HCT116 (cell line): ENCODE measurements around the gene NHSL1. TPM values are rescaled to one million over a fixed set of nuclear protein-coding genes. Genes with fewer than 3 reads are reported as not detected.

Source experiments
- ATAC-seq: fragments of 200-7000 bp; cut with Tn5 transposase; 2 replicates; pipeline ENCODE4 v1.9.1; 2020; ENCODE audit warnings: mild to moderate bottlenecking, moderate library complexity
- BruUV-seq: library from RNA; stranded (reverse); fragments of 400-500 nt; replicated peaks from 2 replicates; lab custom pipeline; 2021; lab: Mats Ljungman, UMichigan
- CTCF ChIA-PET: fragments of 300-600 bp; sonication (Branson Sonifier 250); formaldehyde crosslinking; loops from one replicate; lab custom pipeline; 2021; ENCODE audit warnings: antibody characterized with exemption; lab: Charles Lee
- POLR2A ChIA-PET: fragments of 300-600, 350-600 bp; sonication (Branson Sonifier 250); formaldehyde crosslinking; loops from one replicate; lab custom pipeline; 2021; ENCODE audit warnings: antibody characterized with exemption; lab: Charles Lee
- RAD21 ChIA-PET, 2 experiments: fragments of 300-600 bp; sonication (Branson Sonifier 250); formaldehyde crosslinking; loops; one replicate each; lab custom pipeline; 2023; ENCODE audit warnings: low total read pairs in 2 of 2; ENCODE audit not compliant: uncharacterized antibody in 2 of 2, unreplicated experiment in 2 of 2, low non-redundant PET in 1 of 2; lab: Charles Lee
- DNase-seq: peaks from one replicate; pipeline ENCODE4 v3.0.0-alpha.2; 2010; ENCODE audit warnings: low read depth, low spot score
- H2AFZ ChIP-seq: fragments of 200-600 bp; shearing (Covaris generic), sonication (generic); 2 replicates; pipeline ENCODE4 v1.6.1; 2017; ENCODE audit warnings: low read depth, mixed run types, mixed read lengths, antibody characterized with exemption, low read length; ENCODE audit not compliant: poor library complexity, severe bottlenecking
- H3K27ac ChIP-seq: 2 replicates; pipeline ENCODE4 v1.5.1; 2012; ENCODE audit warnings: low read depth, low read length
- H3K27me3 ChIP-seq: fragments of 200-600 bp; sonication (generic); 2 replicates; pipeline ENCODE4 v1.6.1; 2016; ENCODE audit warnings: mixed run types, low read length, mixed read lengths; ENCODE audit not compliant: insufficient read depth
- H3K36me3 ChIP-seq, 2 experiments: fragments of 200-500 bp in 1 of 2; fragments of 200-600 bp in 1 of 2; sonication (Bioruptor generic) in 1 of 2; sonication (generic) in 1 of 2; 2 replicates each; pipeline versions ENCODE4 v1.5.1 to v1.6.1; 2014 to 2016; ENCODE audit warnings: low read length in 2 of 2, inconsistent platforms in 1 of 2, mixed read lengths in 1 of 2, mixed run types in 1 of 2; ENCODE audit not compliant: insufficient read depth in 2 of 2, control insufficient read depth in 1 of 2
- H3K4me1 ChIP-seq, 2 experiments: fragments of 200-600 bp in 1 of 2; sonication (generic) in 1 of 2; 2 replicates each; pipeline versions ENCODE4 v1.5.1 to v1.6.1; 2012 to 2017; ENCODE audit warnings: low read length in 2 of 2, inconsistent platforms in 1 of 2, mild to moderate bottlenecking in 1 of 2, mixed read lengths in 1 of 2, mixed run types in 1 of 2, moderate library complexity in 1 of 2; ENCODE audit not compliant: insufficient read depth in 2 of 2, control insufficient read depth in 1 of 2
- H3K4me2 ChIP-seq: fragments of 200-600 bp; sonication (generic); 2 replicates; pipeline ENCODE4 v1.6.1; 2017; ENCODE audit warnings: mixed run types, low read length, mixed read lengths
- H3K4me3 ChIP-seq, 2 experiments: fragments of 200-600 bp in 1 of 2; sonication (generic) in 1 of 2; replicated peaks in 1 of 2; 2 replicates each; pipeline ENCODE4 v1.5.1; 2011 to 2016; ENCODE audit warnings: low read length in 2 of 2, control low read depth in 1 of 2, low read depth in 1 of 2, mild to moderate bottlenecking in 1 of 2, mixed read lengths in 1 of 2, mixed run types in 1 of 2
- H3K79me2 ChIP-seq: fragments of 200-600 bp; sonication (generic); 2 replicates; pipeline ENCODE4 v1.6.1; 2017; ENCODE audit warnings: mild to moderate bottlenecking, mixed run types, low read length, moderate library complexity, mixed read lengths; ENCODE audit not compliant: insufficient read depth
- H3K9ac ChIP-seq: fragments of 200-600 bp; sonication (generic); 2 replicates; pipeline ENCODE4 v1.6.1; 2016; ENCODE audit warnings: low read length, mixed read lengths
- H3K9me2 ChIP-seq: fragments of 200-600 bp; sonication (generic), shearing (Covaris generic); 2 replicates; pipeline ENCODE4 v1.6.1; 2017; ENCODE audit warnings: mixed run types, mild to moderate bottlenecking, moderate library complexity; ENCODE audit not compliant: insufficient read depth
- H3K9me3 ChIP-seq, 2 experiments: fragments of 200-500 bp in 1 of 2; fragments of 200-600 bp in 1 of 2; sonication (Bioruptor generic) in 1 of 2; sonication (generic) in 1 of 2; 2 replicates each; pipeline ENCODE4 v1.6.1; 2014 to 2017; ENCODE audit warnings: low read length in 2 of 2, mixed read lengths in 2 of 2, inconsistent platforms in 1 of 2, low read depth in 1 of 2, mild to moderate bottlenecking in 1 of 2, mixed run types in 1 of 2, moderate library complexity in 1 of 2; ENCODE audit not compliant: control insufficient read depth in 1 of 2, insufficient read depth in 1 of 2
- H4K20me1 ChIP-seq: fragments of 200-600 bp; sonication (generic), shearing (Covaris generic); 2 replicates; pipeline ENCODE4 v1.6.1; 2017; ENCODE audit warnings: mixed run types, mild to moderate bottlenecking, moderate library complexity; ENCODE audit not compliant: insufficient read depth
- ATF3 ChIP-seq: IDR thresholded peaks from 2 replicates; pipeline ENCODE4 v1.6.1; 2012
- CBX3 ChIP-seq: IDR thresholded peaks from 2 replicates; pipeline ENCODE4 v1.6.1; 2012; ENCODE audit warnings: low read depth
- CEBPB ChIP-seq: IDR thresholded peaks from 2 replicates; pipeline ENCODE4 v1.6.1; 2012; ENCODE audit warnings: low read depth
- EGR1 ChIP-seq: IDR thresholded peaks from 2 replicates; pipeline ENCODE4 v1.6.1; 2012; ENCODE audit warnings: low read depth
- ELF1 ChIP-seq: IDR thresholded peaks from 2 replicates; pipeline ENCODE4 v1.6.1; 2012; ENCODE audit warnings: low read depth, borderline replicate concordance
- EZH2 ChIP-seq: fragments of 200-600 bp; sonication (generic); IDR thresholded peaks from 2 replicates; pipeline ENCODE4 v1.6.1; 2017; ENCODE audit warnings: antibody characterized with exemption, mixed run types
- EZH2phosphoT487 ChIP-seq: fragments of 200-600 bp; IDR thresholded peaks from 2 replicates; pipeline ENCODE4 v1.6.1; 2018; ENCODE audit warnings: antibody characterized with exemption, borderline replicate concordance
- FOSL1 ChIP-seq: IDR thresholded peaks from 2 replicates; pipeline ENCODE4 v1.6.1; 2012; ENCODE audit warnings: low read depth
- JUND ChIP-seq: IDR thresholded peaks from 2 replicates; pipeline ENCODE4 v1.6.1; 2012
- MAX ChIP-seq: IDR thresholded peaks from 2 replicates; pipeline ENCODE4 v1.6.1; 2012
- POLR2A ChIP-seq: IDR thresholded peaks from 2 replicates; pipeline ENCODE4 v1.7.0; 2011; ENCODE audit warnings: borderline replicate concordance; ENCODE audit not compliant: insufficient read depth, insufficient read length; ENCODE audit errors: extremely low read depth
- RAD21 ChIP-seq: IDR thresholded peaks from 2 replicates; pipeline ENCODE4 v1.6.1; 2012; ENCODE audit warnings: low read depth, mild to moderate bottlenecking
- SIN3A ChIP-seq: IDR thresholded peaks from 2 replicates; pipeline ENCODE4 v1.6.1; 2012; ENCODE audit warnings: low read depth
- SP1 ChIP-seq: IDR thresholded peaks from 2 replicates; pipeline ENCODE4 v1.6.1; 2012; ENCODE audit warnings: low read depth
- SRF ChIP-seq: IDR thresholded peaks from 2 replicates; pipeline ENCODE4 v1.6.1; 2012; ENCODE audit warnings: low read depth
- YY1 ChIP-seq: IDR thresholded peaks from 2 replicates; pipeline ENCODE4 v1.6.1; 2011; ENCODE audit warnings: low read length, low read depth, moderate library complexity, mild to moderate bottlenecking; ENCODE audit not compliant: insufficient replicate concordance; ENCODE audit errors: extremely low read depth
- ZBTB33 ChIP-seq: IDR thresholded peaks from 2 replicates; pipeline ENCODE4 v1.6.1; 2011; ENCODE audit warnings: mild to moderate bottlenecking, low read length, moderate library complexity; ENCODE audit not compliant: insufficient replicate concordance; ENCODE audit errors: extremely low read depth
- ZFX ChIP-seq: fragments of 450-650 bp; IDR thresholded peaks from 2 replicates; pipeline ENCODE4 v1.6.1; 2017
- ZNF274 ChIP-seq: fragments of 200-500 bp; sonication (Bioruptor generic); IDR thresholded peaks from 2 replicates; pipeline ENCODE4 v1.6.1; 2014; ENCODE audit warnings: mild to moderate bottlenecking, low read depth, low read length, inconsistent platforms
- intact Hi-C: fragments of 100-400 bp; cut with micrococcal nuclease; formaldehyde crosslinking; loops from 2 replicates; pipeline ENCODE4 v1.10.0; 2022
- total RNA-seq: library from RNA; stranded (reverse); gene quantifications from one replicate; pipeline ENCODE4 v1.2.1, GENCODE V29; 2021; ENCODE audit not compliant: unreplicated experiment

The NHSL1 gene
- total RNA-seq, 1 experiment from 2014 or later = 15.4 TPM

GRCh38 chr6:138403801-138404665, 95.3 kb downstream of the NHSL1 start, which contains the start of gene HEBP2 (continued):
- TF ChIP-seq ZNF274 = no peak
- TF ChIP-seq ELF1 = peak; percentile 57
- TF ChIP-seq ATF3 = no peak
- peak; percentile 92 for TF ChIP-seq EGR1
- peak; percentile 39; the same call in 1 of the 2 replicates for TF ChIP-seq JUND
- TF ChIP-seq, all 23 proteins: peak for 14

GRCh38 chr6:138403324-138403800, 95.9 kb downstream of the NHSL1 start:
- peaks cover 15 to 21% of the 10 kb centered on the region in 2 experiments; a peak in 3 of 4 replicates for H3K36me3 ChIP-seq
- no peaks in the 10 kb centered on the region for H3K9me3 ChIP-seq
- intact Hi-C loops = no loop called here
- no peaks in the 10 kb centered on the region for H3K27me3 ChIP-seq
- peak overlapping the region; percentile 82 for H3K9ac ChIP-seq
- H3K4me2 ChIP-seq = peak overlapping the region; percentile 79
- H2AFZ ChIP-seq = no peak overlapping the region
- ChIA-PET RAD21 (no interaction called here), CTCF (interaction anchor here (0.6 to 1.5 kb wide), 4 partner anchors 13 to 287 kb away, joined by 3 to 10 read pairs (median 4); no protein-coding TSS in a partner anchor)
- H3K79me2 ChIP-seq = no peaks in the 10 kb centered on the region; the same call in 1 of the 2 replicates
- no peaks in the 10 kb centered on the region for H4K20me1 ChIP-seq
- no peaks in the 10 kb centered on the region; the same call in 1 of the 2 replicates for H3K9me2 ChIP-seq
- peak overlapping the region; percentile 77 to 84 for H3K4me3 ChIP-seq
- peak overlapping the region; percentile 80 for H3K27ac ChIP-seq
- DNase-seq = no peak
- BruUV-seq = TSS peak; percentile 90
- peaks cover 8 to 20% of the 10 kb centered on the region in 2 experiments; a peak in 3 of 4 replicates for H3K4me1 ChIP-seq
- TF ChIP-seq SIN3A (no peak), EZH2phosphoT487 (no peak), ZBTB33 (no peak), SRF (no peak), CEBPB (no peak), YY1 (no peak), SP1 (no peak), ZFX (no peak; the same call in 1 of the 2 replicates), CBX3 (no peak), MAX (no peak), RAD21 (no peak; the same call in 1 of the 2 replicates), EGR1 (no peak), POLR2A (no peak), JUND (no peak), ELF1 (no peak), FOSL1 (no peak), EZH2 (no peak)
- TF ChIP-seq, all 23 proteins: peak for 0
- POLR2A ChIA-PET = no interaction called here
- peak; percentile 0; the same call in 1 of the 2 replicates for ATAC-seq
